Hematopoietic multipotent progenitor cell treated with erythropoietin and hydrocortisone succinate and interleukin-3 and kit ligand, for 8 days (in vitro differentiated cells): ENCODE measurements around the gene GLIPR2.
"Not testable (repeated sequence)": the region's sequence is repeated elsewhere in the genome, so short reads cannot be mapped to it uniquely, and the experiment has no call there.

Source experiments
- DNase-seq: peaks from one replicate; pipeline ENCODE4 v3.0.0-alpha.2; 2015

Gene GLIPR2

GRCh38 chr9:36125062-36125855 lies 11.3 kb upstream of the GLIPR2 start:
- no peak for DNase-seq

GRCh38 chr9:36126016-36126730 lies 10.4 kb upstream of the GLIPR2 start:
- no peak for DNase-seq

DNA sequence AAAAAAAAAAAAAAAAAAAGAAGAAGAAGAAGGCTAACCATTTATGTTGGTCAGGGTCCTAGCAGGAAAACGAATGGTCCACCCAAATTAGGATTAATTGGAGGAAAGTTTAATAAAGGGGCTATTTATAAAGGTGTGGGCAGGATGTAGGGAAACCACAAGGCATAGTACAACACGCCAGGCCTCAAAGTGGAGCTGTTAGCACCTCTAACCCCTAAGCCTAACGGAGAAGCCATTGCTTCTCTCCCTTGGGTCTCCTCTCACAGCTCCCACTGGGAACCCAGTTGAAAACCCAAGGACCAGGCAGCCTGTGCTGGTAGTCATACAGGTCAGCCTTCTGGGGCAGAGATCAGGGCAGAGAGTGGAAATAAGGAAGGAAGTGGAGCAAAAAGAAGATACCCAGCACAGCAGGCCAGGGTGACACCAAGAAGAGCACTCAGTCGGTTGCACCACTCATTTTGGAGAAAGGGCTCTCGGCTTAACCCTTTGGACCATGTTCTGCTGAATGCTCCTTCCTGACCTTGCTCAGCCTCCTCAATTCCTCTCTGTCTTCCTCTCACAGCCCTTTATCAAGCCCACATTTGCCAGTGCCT lies 8.8 kb upstream of the GLIPR2 start:
- peak; percentile 12 for DNase-seq

- no peak for DNase-seq
These were observed 8.2 kb upstream of the GLIPR2 start for GRCh38 chr9:36128349-36128748.

DNA sequence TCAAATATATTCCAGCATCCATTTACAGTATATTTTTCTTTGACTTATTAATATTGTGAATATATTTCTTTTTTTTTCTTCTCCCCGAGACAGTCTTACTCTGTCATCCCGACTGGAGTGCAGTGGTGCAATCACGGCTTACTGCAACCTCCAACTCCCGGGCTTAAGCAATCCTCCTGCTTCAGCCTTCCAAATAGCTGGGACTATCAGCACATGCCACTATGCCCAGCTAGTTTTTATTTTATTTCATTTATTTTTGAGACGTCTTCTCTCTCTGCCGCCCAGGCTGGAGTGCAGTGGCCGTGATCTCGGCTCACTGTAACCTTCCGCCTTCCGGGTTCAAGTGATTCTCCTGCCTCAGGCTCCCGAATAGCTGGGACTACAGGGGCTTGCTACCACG lies 7.4 kb upstream of the GLIPR2 start:
- DNase-seq: no peak

DNA sequence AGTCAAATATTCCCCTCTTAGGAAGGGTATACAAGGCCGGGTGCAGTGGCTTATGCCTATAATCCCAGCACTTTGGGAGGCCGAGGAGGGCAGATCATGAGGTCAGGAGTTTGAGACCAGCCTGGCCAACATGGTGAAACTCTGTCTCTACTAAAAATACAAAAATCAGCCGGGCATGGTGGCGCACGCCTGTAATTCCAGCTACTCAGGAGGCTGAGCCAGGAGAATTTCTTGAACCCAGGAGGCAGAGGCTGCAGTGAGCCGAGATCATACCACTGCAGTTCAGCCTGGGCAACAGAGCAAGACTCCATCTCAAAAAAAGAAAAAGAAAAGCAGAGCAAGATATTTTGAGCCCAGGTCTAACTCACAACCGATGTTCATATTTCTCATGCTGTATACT lies 4.9 kb upstream of the GLIPR2 start:
- not testable (repeated sequence) for DNase-seq

- DNase-seq: no peak
These were observed 4.4 kb upstream of the GLIPR2 start for GRCh38 chr9:36132086-36132485.

DNA sequence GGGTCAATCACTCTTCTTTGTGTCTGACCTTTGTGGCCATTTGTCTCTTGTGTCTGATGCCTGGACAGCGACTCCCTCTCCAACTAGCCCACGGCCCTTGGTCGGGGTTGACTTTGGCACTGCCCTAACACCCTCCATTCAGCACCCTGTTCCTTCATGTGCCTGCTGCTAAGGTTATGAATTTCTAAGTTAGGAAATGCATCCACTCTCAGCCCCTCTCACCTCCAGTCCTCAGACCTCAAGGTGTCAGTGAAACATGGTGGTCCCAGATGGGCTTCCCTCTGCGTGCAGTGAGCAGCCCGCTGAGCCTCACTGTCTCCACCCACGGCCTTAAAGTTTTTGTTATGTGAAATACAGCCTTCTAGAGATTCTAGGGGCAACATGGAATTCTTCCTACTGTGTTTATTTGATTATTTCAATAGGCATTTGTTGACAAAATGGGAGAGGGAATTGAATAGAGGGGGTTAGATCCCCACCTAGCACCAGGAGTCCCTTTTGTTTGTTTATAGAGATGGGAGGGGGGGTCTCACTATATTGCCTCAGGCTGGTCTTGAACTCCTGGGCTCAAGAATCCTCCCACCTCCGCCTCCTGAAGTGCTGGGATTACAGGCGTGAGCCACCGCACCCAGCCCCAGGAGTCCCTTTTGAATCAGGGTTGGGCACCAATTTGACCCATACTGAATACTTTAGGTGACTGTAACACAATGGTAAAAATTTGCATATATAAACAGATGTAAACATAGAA lies 1.6 kb upstream of the GLIPR2 start:
- no peak for DNase-seq

- no peak for DNase-seq
These were observed 727 bp upstream of the GLIPR2 start for GRCh38 chr9:36135741-36136271.

DNA sequence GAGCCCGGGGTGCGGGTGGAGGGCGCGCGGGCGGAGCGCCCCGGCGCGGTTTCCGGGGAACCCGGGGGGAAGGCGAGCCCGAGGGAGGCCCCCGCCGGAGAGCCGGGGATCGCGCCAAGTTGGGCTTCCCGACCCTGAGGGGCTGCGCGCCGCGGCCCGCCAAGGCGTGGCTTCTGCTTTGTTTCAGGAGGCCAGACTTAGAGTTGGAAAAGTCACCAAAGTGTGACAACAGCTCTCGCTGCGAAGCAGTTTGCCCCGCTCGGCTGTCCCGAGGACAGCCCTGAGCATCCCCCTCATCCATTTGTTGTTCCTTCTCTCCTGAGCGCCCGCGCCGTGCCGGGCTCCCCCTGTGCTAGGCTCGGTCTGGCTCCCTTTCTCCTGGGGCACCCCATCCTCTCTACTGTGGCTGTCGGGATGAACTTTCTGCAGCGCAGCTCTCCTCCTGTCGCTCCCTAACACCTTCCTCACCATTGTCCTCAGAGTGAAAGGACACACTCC lies 410 bp downstream of the GLIPR2 start:
- peak; percentile 9 for DNase-seq

GRCh38 chr9:36137392-36138004 lies 965 bp downstream of the GLIPR2 start:
- no peak for DNase-seq

DNA sequence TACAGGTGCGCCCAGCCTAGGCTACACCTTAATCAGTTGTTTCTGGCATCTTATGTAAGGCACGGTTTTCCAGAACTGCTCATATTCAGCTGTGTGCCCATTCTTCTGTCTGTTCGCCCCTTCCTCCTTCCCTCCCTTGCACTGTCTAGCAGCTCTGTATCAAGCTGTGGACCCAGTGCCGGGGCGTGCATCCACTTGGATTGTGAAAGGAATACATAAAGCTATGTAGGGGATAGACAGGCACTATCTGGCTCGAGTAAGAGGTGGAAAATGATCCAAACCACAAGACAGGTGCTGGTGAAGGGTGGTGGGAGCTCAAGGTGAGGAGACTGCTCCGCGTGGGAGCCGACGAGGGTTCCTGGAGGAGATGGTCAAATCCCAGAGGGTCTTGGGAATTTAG lies 2.0 kb downstream of the GLIPR2 start:
- DNase-seq: no peak

DNA sequence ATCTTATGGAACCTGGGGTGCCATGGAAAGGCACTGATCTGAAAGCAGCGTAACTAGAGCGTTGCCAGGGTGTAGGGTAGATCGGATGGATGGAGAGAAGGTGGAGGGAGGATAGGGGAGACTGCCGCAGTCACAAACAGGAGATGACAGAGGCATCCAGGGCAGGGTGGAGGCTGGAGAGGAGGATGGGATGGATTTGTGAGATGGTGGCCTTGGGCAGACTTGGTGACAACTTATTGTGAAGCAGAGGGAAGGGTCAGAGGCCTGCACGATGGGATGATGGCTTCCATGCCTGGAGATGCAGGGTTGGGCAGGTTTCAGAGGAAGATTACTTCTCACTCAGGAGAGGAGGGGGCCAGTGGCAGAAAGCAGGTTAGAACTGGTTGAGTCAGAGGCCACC lies 2.4 kb downstream of the GLIPR2 start:
- DNase-seq: no peak

DNA sequence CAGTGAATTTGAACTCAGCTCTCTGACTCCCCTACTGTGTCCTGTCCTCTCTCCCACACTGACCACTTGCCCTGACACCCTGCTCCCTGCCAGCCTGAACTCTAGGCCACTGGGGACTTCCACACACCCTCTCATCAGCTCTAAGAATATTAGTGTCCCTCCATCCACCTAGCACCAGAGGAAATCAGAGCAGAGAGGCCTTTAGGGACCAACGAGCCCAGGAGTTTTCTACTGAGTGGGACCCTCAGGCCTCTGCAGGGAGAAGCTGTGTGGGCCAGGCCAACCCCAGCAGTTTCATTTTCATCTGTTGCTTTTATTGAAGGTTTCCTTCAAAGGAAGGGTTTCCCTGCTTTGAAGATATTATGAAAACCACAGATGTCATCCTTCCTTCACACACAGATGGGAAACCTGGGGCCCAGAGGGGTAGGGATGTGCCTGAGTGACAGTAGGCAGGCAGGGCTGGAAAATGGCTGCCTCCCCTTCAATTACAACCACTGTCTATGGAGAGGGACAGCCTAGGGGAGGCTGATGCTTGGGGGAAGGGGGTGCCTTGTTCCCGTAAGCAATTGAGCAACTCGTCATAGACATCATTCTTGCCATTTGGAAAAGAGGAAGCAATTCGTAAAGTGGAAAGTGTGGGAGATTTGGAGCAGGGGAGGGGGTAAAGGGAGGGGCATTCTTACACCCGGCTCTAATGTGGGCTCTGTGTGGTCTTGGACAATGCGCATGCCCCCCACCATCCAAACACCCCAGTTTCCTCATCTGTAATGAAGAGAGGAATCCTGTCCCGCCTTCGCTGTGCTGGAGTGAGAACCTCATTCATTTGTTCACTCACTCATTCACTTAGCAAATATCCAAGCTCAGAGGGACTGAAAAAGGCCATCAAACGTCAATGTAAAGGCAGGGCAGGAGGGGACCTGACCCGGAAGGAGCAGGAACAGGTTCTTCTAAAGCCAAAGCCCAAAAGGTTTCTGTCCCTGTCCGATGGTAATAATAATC lies 3.9 kb downstream of the GLIPR2 start:
- no peak for DNase-seq

DNA sequence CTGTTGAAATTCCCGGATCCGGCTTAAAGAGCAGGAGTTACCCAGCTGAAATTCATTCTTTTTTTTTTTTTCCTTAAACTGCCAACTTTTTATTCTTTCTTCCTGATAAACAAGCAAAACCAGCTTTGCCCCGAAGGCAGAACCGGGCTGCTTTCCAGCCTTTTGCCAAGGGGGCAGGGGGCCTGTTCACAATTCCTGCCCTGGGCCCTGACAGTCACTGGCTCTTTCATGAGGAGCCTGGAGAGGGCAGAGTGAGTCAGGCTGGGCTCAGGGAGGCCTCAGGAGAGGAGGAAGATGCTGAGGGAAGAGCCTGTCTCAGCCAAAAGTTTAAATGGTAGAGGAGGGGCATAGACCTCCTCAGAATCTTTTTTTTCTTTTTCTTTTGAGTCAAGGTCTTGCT lies 4.8 kb downstream of the GLIPR2 start:
- DNase-seq: peak; percentile 43

- no peak for DNase-seq
These were observed 5.2 kb downstream of the GLIPR2 start for GRCh38 chr9:36141761-36142160.

DNA sequence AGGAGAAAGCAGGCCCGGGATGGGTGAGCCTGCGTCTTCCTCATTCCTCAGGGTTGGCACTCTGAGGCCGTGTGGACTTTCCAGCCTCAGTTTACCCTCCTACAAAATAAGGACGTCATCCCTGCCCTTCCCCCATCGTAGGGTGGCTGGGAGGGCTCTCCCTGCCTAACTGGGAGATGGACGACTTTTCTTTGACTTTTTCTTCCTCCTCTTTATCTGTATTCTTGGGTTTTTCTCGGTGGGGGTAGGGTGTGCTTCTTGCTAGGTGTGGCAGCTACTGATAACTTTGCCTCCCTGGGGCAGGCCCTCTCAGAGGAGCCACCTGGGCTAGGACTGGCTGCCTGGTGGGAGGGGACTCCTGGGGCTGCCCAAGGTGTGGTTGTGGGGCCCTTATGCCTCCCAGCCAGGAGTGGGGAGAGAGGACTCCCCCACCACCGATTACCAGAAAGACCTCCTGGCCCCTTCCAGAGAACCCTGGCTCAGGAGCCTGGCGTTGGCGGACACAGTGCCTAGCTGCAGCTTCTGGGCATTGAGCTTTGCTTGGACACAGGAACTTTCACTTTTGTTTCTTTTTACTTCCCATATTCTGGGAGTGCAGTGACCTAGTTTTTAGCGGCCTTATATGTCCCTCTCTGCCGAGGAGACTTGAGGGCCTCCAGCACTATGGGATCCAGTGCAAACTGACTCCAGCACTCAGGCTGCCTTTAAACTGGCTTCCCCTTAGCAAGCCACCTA lies 6.1 kb downstream of the GLIPR2 start:
- peak; percentile 94 for DNase-seq

DNA sequence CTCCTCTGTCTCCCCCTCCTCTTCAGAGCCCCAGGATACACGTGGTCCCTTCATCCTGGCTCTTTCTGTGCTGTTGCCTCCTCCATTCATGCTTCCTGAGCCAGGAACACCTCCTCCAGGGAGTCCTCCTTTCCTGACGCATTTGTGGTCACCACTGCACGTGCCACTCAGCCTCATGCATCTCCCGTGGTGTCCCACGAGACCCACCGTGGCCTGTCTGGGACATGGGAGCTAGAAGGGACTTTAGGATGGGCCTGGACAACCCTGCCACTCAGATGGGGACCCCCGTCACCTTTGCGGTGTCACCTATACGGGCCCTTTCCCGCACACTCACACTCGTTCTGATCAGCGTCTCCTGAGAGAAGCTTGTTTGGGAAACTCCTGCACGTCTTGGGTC lies 6.7 kb downstream of the GLIPR2 start:
- no peak for DNase-seq

DNA sequence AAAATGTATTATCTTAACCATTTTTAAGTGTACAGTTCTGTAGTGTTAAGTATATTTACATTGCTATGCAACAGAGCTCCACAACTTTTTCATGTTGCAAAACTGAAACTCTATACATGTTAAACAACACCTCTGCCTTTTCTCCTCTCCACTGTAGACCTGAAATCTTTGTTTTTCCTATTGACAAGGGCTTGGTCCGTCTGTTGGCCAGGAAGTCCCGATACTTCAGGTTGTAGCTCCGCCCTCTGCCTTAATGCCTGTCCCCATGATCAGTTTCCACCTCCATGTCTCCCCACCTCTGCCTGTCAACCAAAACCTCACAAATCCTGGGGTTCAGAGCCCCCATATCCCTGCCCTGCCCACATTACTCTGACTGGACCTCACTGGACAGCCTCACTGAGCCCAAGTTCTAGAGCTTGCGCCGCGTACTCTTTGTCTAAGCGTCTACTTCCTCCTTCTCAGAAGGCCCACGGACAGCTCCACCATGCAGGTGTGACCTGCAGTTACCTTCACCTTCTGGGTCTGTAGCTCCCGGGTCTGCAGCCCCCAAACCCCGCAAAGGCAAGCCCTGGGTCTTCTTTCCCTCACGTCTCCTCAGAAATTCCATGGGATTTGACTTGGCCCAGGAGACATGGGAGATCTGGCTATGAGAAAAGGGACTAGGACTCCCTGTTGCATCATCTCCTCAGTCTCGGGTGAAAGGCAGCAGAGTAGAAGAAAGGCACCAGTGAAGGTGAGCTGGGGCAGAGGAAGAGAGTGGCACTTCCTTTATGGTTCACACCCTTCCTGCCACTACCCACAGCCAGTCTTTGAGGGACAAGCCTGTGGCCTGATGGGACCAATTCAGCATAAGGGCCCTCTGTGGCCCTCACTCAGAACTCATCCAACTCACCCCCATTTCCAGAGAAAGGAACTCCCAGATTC lies 8.0 kb downstream of the GLIPR2 start:
- DNase-seq: no peak
